GM18511 (cell line): ENCODE measurements around the gene CTIF.
"Not testable (repeated sequence)": the region's sequence is repeated elsewhere in the genome, so short reads cannot be mapped to it uniquely, and the experiment has no call there.

Source experiments
- ATAC-seq: cut with Tn5 transposase; IDR thresholded peaks from one replicate; pipeline ENCODE4 v1.9.1; 2021; ENCODE audit warnings: mild to moderate bottlenecking, moderate library complexity; ENCODE audit not compliant: unreplicated experiment

Gene CTIF

GRCh38 chr18:48538531-48539405, at the start of gene CTIF:
Gene CTIF, plus strand, starts transcription at chr18:48539031. Its CDS starts 80,535 bp downstream, at chr18:48619566.
- peak; percentile 74 for ATAC-seq

- ATAC-seq = no peak
Observed at GRCh38 chr18:48490641-48491293, 48.1 kb upstream of the CTIF start.

GRCh38 chr18:48492880-48493279, 46.0 kb upstream of the CTIF start:
- no peak for ATAC-seq

- no peak for ATAC-seq
Observed at GRCh38 chr18:48493434-48494230, 45.2 kb upstream of the CTIF start.

DNA sequence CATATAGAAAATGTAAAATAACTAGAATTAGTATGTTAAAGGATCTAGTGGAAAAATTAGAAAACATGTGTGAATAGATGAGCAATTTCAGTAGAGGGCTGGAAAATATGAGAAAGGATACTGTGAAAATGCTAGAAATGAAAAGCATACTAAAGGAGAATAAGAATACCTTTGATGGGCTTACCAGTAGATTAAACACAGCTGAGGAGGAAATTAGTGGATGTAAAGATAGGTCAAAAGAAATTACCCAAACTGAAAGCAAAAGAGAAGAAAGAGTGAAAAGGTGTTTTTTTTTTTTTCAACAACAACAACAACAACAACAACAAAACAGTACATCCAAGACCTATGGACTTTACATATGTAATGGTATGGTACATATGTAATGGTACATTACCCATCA, 41.0 kb upstream of the CTIF start:
- ATAC-seq = no peak

DNA sequence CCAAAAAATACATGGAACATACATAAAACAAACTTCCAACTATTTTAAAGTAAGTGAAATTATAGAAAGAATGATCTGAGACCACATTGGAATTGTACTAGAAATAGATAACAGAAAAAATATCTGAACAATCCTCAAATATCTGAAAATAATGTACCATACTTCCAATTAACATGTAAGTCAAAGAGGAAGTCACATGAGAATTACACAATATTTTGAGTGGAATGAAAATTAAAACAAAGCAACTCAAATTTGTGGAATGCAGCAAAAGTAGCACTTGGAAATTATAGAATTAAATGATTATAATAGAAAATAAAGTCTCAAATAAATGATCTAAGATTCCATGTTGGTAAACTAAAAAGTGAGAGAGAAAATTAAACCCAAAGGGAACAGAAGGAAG, 38.3 kb upstream of the CTIF start:
- ATAC-seq = no peak

DNA sequence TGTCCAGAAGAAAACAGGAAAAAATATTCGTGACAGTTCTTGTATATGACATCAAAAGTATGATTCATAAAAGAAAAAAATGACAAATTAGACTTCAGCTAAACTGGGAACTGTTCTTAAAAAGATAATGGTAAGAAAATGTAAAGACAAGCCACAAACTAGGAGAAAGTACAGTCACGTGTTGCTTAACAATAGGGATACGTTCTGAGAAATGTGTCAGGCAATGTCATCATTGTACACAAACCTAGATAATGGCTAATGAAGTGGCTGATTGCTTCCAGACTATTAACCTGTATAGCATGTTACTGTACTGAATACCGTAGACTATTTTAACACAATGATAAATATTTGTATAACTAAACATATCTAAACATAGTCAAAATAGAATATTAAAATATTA, 35.9 kb upstream of the CTIF start:
- ATAC-seq = no peak

- ATAC-seq = no peak
Observed at GRCh38 chr18:48504819-48505218, 34.0 kb upstream of the CTIF start.

- not testable (repeated sequence) for ATAC-seq
Observed at GRCh38 chr18:48506983-48507568, 31.8 kb upstream of the CTIF start.

GRCh38 chr18:48512498-48512897, 26.3 kb upstream of the CTIF start:
- ATAC-seq = not testable (repeated sequence)

GRCh38 chr18:48514786-48515185, 24.0 kb upstream of the CTIF start:
- no peak for ATAC-seq

- no peak for ATAC-seq
Observed at GRCh38 chr18:48517048-48517447, 21.8 kb upstream of the CTIF start.

DNA sequence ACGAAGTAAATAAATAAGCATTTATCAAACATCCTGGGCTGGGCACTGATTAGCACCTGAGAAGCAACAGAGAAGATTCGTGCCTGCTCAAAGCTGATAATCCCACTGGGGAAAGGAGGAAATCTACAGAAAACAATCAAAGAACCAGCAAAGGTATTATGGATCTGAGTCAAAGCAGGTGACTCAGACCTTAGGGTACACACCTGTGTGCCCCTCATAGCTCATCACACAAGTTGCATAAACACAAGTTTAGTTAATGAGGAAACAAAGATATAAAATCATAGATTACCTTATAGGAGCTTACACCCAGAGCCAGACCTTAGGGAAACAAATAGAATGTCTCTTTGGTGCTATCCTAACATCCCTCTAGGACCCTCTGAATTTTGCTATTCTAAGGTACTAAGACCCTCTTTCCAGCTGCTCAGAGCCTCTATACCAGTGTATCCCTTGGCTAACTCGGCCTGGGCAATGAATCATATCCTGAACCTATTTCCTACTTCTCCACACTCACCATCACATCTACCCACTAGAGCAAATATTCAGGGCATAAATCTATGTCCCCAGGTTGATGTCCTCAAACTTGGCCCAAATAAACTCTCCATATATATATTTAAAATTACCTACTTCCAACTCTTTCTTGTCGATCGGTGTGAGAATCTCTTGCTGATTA, 19.3 kb upstream of the CTIF start:
- no peak for ATAC-seq

DNA sequence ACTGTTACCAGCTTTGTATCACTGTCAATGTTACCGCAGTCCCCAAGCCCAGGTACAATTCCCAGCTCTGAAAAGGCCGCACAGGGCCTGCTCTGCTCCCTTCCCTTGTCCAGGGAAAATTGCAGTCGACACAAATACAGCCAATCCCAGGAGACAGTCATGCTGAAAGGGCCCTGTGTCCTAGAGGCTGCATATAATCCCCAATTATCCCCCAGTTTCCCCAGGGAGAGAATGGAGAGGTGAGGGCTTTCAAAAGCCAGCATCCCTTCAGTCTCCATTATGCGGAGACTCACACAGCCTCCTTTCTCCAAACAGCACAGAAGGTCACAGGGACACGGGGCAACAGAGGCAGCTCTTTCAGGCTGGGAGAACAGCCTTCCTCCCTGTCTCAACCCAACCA, 17.1 kb upstream of the CTIF start:
- ATAC-seq = no peak

GRCh38 chr18:48525671-48526070, 13.2 kb upstream of the CTIF start:
- ATAC-seq = no peak

DNA sequence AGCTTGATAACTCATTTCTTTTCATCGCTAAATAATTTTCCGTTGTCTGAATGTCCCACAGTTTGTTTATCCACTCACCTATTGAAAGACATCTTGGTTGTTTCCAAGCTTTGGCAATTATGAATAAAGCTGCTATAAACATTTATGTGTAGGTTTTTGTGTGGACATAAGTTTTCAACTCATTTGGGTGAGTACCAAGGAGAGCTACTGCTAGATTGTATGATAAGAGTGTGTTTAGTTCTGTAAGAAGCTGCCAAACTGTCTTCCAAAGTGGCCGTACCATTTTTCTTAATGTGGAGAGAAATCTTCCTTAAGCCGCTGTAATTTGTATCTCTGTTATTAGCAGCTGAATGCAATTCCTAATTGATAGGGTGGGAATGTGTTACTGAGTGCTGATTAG, 11.4 kb upstream of the CTIF start:
- ATAC-seq = no peak

DNA sequence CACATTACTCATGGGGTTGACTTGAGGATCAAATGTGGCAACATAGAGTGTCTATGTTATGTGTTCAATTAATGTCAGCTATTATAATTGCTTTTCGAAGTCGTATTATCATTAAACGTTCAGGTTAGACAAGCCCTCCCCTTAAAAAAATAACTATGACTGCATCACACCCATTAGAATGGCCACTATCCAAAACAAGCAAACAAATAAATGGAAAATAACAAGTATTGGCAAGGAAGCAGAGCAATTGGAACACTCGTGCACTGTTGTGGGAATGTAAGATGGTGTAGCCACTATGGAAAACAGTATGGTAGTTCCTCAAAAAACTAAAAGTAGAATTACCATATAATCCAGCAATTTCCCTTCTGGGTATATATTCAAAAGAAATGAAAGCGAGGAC, 10.0 kb upstream of the CTIF start:
- no peak for ATAC-seq

DNA sequence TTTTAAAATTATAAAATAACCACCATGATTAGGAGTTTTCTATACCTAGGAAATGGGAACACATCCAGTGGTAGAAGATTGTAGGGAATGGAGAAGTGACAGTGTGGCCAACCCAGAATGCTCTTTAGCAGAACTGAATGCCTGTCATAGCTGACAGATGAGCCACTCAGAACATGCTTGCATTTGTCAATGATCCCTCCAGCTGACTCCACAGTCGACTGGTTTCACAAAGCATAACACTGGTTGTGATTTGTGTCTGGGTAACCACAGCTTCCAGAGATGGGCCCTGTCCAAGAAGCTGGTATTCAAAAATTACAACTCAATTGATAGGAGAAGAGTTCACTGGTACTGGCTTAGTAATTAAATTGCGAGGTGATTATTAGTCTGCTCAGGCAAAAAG, 9.0 kb upstream of the CTIF start:
- ATAC-seq = no peak

- no peak for ATAC-seq
Observed at GRCh38 chr18:48530399-48531081, 8.3 kb upstream of the CTIF start.

DNA sequence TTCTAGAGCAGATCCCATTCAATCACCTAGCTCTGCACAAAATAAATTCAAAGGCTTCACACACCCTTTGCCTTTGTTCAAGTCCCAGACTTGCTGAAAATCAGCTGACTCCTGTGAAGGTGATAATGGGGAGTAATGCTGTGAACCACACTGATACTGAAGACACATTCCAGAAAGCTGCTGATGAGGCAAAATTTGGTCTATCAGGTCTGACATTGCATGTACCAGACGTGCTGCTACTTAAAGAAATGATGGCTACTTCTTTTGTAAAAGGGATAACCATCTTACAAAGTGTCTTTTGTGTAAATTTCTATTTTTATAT, 7.8 kb upstream of the CTIF start:
- ATAC-seq = no peak
